ENCODE results near the gene EXOC3L1.

- TF ChIP-seq CTCF (IDR thresholded peaks at IDR 0.05) (no peak), EZH2phosphoT487 (IDR thresholded peaks at IDR 0.05) (no peak)
Measured at GRCh38 chr16:67207249-67208091, 17.5 kb upstream of the EXOC3L1 start.

Data from neural progenitor cell (in vitro differentiated cells).